ENCODE measurements around the gene CDK5R2. TPM values are rescaled to one million over a fixed set of nuclear protein-coding genes. Genes with fewer than 3 reads are reported as not detected.
A peak's percentile ranks its signal among the peaks of the same experiment; 100 is the strongest.

The CDK5R2 gene
- total RNA-seq, 4 donors from 2014 or later: not detected

DNA sequence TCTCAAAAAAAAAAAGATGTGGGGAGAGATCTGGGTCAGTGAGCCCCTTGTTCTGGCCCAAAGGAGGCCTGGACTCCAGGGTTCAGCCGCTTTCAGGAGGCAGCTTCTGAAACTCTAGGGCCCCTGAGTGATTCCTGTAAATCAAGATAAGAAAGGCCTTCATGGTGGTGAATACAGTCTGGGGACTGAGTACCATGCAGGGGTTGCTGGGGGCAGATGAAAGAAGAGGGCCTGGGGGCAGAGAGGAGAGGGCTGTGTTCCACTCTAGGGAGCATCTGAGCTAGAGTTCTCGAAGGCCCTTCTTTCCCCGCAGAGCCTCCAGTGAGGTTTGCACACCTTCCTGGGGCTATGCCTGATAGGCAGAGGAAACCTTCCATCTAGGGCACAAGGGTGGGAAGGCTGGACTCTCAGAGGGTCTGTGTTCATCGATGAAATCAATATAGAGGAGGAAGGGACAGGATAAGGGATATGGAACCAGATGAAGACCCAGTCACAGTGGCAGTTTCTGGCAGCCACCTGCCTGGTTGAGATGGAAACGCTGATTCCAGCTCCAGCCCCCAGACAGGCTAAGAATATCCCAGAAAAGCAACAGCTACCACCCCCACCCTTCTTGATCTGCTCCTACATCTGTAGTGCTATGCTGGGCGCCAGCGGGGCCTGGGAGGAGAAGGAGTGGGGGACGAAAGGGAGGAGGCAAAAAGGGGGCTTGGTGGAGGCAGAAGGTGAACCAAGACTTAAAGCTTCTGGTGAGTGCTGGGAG is 4.7 kb upstream of the CDK5R2 start:
- peak in 1 of 2 donors; percentile 77 for DNase-seq (ENCODE audit: low spot score in 2 of 2)
- WGBS, 2 donors: 64 to 79% methylated on average over 8 of the region's 8 CpGs
- TF ChIP-seq CTCF (IDR thresholded peaks at IDR 0.05): no peak
- no peak for TF ChIP-seq POLR2A (IDR thresholded peaks at IDR 0.05)
- intact Hi-C loops (cut with DNase I; ENCODE audit: low total_unique reads): no loop called here
- H3K4me3 ChIP-seq (ENCODE audit: low read depth, poor library complexity, severe bottlenecking): no peak overlapping the region

DNA sequence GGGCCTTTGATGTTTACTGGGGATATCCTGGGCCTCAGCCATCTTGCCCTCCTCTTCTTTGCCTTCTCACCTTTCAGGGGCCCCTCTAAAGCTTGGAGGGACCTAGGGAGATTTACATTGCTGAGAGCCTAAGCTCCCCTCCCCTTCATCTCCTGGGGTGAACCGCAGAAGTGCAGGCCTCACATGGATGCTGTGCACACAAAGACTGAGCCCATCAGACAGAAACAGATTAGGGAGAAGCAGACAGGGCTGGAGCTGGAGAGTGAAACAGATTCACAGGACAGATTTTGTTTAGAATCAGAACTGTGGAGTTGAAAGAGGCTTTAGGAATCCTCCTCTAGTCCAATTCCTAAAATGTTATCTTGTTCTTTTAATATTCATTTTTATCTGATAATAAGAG is 3.4 kb upstream of the CDK5R2 start:
- TF ChIP-seq POLR2A (IDR thresholded peaks at IDR 0.05): no peak
- no peak for TF ChIP-seq CTCF (IDR thresholded peaks at IDR 0.05)
- intact Hi-C loops (cut with DNase I; ENCODE audit: low total_unique reads): no loop called here
- H3K4me3 ChIP-seq (ENCODE audit: low read depth, poor library complexity, severe bottlenecking): no peak overlapping the region
- DNase-seq (ENCODE audit: low spot score in 2 of 2): peak in 1 of 2 donors; percentile 9
- 62 to 63% methylated on average over 1 of the region's 1 CpG for WGBS, 2 donors

- H3K4me3 ChIP-seq (ENCODE audit: low read depth, poor library complexity, severe bottlenecking): no peak overlapping the region
- intact Hi-C loops (cut with DNase I; ENCODE audit: low total_unique reads): no loop called here
- peak in 1 of 2 donors; percentile 37 for DNase-seq (ENCODE audit: low spot score in 2 of 2)
- WGBS, 2 donors: 74 to 83% methylated on average over 4 of the region's 4 CpGs
- TF ChIP-seq POLR2A (IDR thresholded peaks at IDR 0.05) (no peak), CTCF (IDR thresholded peaks at IDR 0.05) (no peak)
Observed at GRCh38 chr2:218957671-218958070, 1.8 kb upstream of the CDK5R2 start.

GRCh38 chr2:218958276-218958675 is 1.2 kb upstream of the CDK5R2 start:
- H3K4me3 ChIP-seq (ENCODE audit: low read depth, poor library complexity, severe bottlenecking): no peak overlapping the region
- no peak for TF ChIP-seq POLR2A (IDR thresholded peaks at IDR 0.05)
- TF ChIP-seq CTCF (IDR thresholded peaks at IDR 0.05): no peak
- DNase-seq (ENCODE audit: low spot score in 2 of 2): peak in 1 of 2 donors; percentile 65
- 87 to 92% methylated on average over 1 of the region's 1 CpG for WGBS, 2 donors
- intact Hi-C loops (cut with DNase I; ENCODE audit: low total_unique reads): no loop called here

DNA sequence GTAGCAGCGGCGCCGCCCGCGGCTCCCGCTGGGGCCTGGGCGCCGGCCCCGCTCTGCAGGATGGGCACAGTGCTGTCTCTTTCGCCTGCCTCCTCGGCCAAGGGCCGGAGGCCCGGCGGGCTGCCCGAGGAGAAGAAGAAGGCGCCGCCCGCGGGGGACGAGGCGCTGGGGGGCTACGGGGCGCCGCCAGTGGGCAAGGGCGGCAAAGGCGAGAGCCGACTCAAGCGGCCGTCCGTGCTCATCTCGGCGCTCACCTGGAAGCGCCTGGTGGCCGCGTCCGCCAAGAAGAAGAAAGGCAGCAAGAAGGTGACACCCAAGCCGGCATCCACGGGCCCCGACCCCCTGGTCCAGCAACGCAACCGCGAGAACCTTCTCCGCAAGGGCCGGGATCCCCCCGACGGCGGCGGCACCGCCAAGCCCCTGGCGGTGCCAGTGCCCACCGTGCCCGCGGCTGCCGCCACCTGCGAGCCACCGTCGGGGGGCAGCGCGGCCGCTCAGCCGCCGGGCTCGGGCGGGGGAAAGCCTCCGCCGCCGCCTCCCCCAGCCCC is 369 bp downstream of the CDK5R2 start:
- H3K4me3 ChIP-seq (ENCODE audit: low read depth, poor library complexity, severe bottlenecking): no peak overlapping the region
- intact Hi-C loops (cut with DNase I; ENCODE audit: low total_unique reads): no loop called here
- peak in 1 of 2 donors; percentile 75 for DNase-seq (ENCODE audit: low spot score in 2 of 2)
- TF ChIP-seq POLR2A (IDR thresholded peaks at IDR 0.05): no peak
- TF ChIP-seq CTCF (IDR thresholded peaks at IDR 0.05): no peak
- WGBS, 2 donors: 1 to 2% methylated on average over 24 to 45 of the region's 67 CpGs

Measured in lower leg skin (tissue), 4 donors.